Mammary epithelial cell (primary cell): Measurements from ENCODE around the gene ETV7.

Experiments used
- EZH2 ChIP-seq: IDR thresholded peaks from 2 replicates; pipeline ENCODE4 v1.6.1; 2012; ENCODE audit warnings: low read length, inconsistent platforms, borderline replicate concordance
- TF ChIP-seq, protein P1 (sequence below), 2 donors: IDR thresholded peaks in 1 of 2; conservative IDR thresholded peaks in 1 of 2; 2 replicates each; pipeline ENCODE4 v1.5.1; 2011 to 2012; ENCODE audit warnings: inconsistent platforms in 2 of 2, low read length in 2 of 2, mild to moderate bottlenecking in 2 of 2, control low read depth in 1 of 2, low read depth in 1 of 2; ENCODE audit not compliant: insufficient read depth in 1 of 2; ENCODE audit errors: extremely low read depth in 1 of 2

GRCh38 chr6:36347621-36348020 is 39.8 kb downstream of the ETV7 start:
- TF ChIP-seq, protein P1, sequence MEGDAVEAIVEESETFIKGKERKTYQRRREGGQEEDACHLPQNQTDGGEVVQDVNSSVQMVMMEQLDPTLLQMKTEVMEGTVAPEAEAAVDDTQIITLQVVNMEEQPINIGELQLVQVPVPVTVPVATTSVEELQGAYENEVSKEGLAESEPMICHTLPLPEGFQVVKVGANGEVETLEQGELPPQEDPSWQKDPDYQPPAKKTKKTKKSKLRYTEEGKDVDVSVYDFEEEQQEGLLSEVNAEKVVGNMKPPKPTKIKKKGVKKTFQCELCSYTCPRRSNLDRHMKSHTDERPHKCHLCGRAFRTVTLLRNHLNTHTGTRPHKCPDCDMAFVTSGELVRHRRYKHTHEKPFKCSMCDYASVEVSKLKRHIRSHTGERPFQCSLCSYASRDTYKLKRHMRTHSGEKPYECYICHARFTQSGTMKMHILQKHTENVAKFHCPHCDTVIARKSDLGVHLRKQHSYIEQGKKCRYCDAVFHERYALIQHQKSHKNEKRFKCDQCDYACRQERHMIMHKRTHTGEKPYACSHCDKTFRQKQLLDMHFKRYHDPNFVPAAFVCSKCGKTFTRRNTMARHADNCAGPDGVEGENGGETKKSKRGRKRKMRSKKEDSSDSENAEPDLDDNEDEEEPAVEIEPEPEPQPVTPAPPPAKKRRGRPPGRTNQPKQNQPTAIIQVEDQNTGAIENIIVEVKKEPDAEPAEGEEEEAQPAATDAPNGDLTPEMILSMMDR (conservative IDR thresholded peaks at IDR 0.05 in 1 of 2, IDR thresholded peaks at IDR 0.05 in 1 of 2; ENCODE audit: extremely low read depth in 1 of 2, insufficient read depth in 1 of 2, low read depth in 1 of 2, low read length in 2 of 2) = no peak
- TF ChIP-seq EZH2 = no peak
